ENCODE results near the gene PRR3.

- TF ChIP-seq, protein P1, sequence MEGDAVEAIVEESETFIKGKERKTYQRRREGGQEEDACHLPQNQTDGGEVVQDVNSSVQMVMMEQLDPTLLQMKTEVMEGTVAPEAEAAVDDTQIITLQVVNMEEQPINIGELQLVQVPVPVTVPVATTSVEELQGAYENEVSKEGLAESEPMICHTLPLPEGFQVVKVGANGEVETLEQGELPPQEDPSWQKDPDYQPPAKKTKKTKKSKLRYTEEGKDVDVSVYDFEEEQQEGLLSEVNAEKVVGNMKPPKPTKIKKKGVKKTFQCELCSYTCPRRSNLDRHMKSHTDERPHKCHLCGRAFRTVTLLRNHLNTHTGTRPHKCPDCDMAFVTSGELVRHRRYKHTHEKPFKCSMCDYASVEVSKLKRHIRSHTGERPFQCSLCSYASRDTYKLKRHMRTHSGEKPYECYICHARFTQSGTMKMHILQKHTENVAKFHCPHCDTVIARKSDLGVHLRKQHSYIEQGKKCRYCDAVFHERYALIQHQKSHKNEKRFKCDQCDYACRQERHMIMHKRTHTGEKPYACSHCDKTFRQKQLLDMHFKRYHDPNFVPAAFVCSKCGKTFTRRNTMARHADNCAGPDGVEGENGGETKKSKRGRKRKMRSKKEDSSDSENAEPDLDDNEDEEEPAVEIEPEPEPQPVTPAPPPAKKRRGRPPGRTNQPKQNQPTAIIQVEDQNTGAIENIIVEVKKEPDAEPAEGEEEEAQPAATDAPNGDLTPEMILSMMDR (IDR thresholded peaks at IDR 0.05), result no peak
- TF ChIP-seq POLR2A (IDR thresholded peaks at IDR 0.05), result no peak
Observed at GRCh38 chr6:30592287-30592686, 35.2 kb downstream of the PRR3 start.
